AG09319 (cell line): Measurements from ENCODE around the gene SIRT2.

Experiments
- DNase-seq: peaks from one replicate; pipeline ENCODE4 v3.0.0-alpha.2; 2010; ENCODE audit warnings: low read depth; ENCODE audit errors: extremely low read depth
- CTCF ChIP-seq: IDR thresholded peaks from 2 replicates; pipeline ENCODE4 v1.5.1; 2011; ENCODE audit warnings: low read depth, mild to moderate bottlenecking, inconsistent platforms, low read length, moderate library complexity

Gene SIRT2

GRCh38 chr19:38911388-38912001 lies 12.1 kb upstream of the SIRT2 start:
- DNase-seq: no peak
- TF ChIP-seq CTCF: no peak

- no peak for DNase-seq
- TF ChIP-seq CTCF: no peak
These were observed 11.1 kb upstream of the SIRT2 start for GRCh38 chr19:38910488-38910887.

GRCh38 chr19:38908911-38909310 lies 9.5 kb upstream of the SIRT2 start:
- DNase-seq: no peak

GRCh38 chr19:38907670-38908069 lies 8.3 kb upstream of the SIRT2 start:
- TF ChIP-seq CTCF: no peak
- DNase-seq: no peak

More at GRCh38 chr19:38908911-38909310, 9.5 kb upstream of the SIRT2 start:
- no peak for TF ChIP-seq CTCF

GRCh38 chr19:38907227-38907626 lies 7.8 kb upstream of the SIRT2 start:
- no peak for TF ChIP-seq CTCF
- no peak for DNase-seq

GRCh38 chr19:38905620-38906019 lies 6.2 kb upstream of the SIRT2 start:
- TF ChIP-seq CTCF: no peak
- no peak for DNase-seq

GRCh38 chr19:38904581-38905539 lies 5.4 kb upstream of the SIRT2 start:
- no peak for DNase-seq
- TF ChIP-seq CTCF: no peak
